Measurements from ENCODE around the gene WDR37. TPM values are rescaled to one million over a fixed set of nuclear protein-coding genes. Genes with fewer than 3 reads are reported as not detected.
"Not testable (repeated sequence)": the region's sequence is repeated elsewhere in the genome, so short reads cannot be mapped to it uniquely, and the experiment has no call there.

The WDR37 gene, protein sequence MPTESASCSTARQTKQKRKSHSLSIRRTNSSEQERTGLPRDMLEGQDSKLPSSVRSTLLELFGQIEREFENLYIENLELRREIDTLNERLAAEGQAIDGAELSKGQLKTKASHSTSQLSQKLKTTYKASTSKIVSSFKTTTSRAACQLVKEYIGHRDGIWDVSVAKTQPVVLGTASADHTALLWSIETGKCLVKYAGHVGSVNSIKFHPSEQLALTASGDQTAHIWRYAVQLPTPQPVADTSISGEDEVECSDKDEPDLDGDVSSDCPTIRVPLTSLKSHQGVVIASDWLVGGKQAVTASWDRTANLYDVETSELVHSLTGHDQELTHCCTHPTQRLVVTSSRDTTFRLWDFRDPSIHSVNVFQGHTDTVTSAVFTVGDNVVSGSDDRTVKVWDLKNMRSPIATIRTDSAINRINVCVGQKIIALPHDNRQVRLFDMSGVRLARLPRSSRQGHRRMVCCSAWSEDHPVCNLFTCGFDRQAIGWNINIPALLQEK
- 10.9 to 15.5 TPM (median 12.4 TPM) in 3 replicates for total RNA-seq
- long read RNA-seq, partial matches to known transcripts: 0 of 3 reads
- long read RNA-seq, other reads (novel, unspliced or antisense): 3 of 3 reads

DNA sequence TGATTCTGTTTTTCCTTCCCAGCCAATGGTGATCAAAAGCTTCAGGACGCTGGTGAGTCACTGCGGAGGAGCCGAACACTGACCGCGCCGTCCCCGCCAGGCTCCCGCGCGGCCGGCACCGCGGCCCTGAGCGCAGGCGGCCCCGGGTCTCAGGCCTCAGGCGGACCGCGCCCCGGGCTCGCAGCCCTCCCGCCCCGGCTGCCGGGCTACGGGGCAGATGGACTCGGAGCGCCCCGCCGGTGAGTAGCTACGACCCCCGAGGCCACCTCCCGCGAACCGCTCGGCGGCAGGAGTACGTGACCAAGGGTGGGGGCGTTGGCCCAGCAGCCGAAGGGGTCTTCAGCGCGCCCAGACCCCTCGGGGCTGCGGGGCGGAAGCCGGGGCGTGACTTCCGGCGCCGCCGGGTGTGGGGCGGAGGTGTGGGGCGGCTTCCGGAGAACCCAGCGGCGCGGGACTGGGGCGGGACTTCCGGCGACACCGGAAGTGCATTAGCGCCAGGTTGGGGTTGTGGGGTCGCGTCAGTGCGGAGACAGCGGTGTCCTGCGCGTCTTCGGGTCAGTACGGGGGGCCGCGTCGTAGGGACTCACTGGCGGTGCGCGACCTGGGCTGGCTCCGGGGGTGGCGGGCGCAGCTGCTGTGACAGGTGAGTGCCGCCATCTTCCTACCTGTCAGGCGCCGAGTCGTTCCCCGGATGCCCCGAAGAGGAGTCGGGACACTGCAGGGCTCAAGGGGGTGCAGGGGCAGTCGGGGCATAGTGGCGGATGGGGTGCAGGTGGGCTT is at the start of gene WDR37:
Gene WDR37, plus strand, starts transcription at position 60 of the 780 bp plus-strand sequence. CDS start 15,771 bp downstream, outside the sequence.
- Mint-ChIP-seq H3K9me3 (ENCODE audit: low read depth) (no peaks in the 10 kb centered on the region), H3K4me1 (ENCODE audit: low read depth) (peaks cover 59% of the 10 kb centered on the region), H3K36me3 (ENCODE audit: low read depth) (no peaks in the 10 kb centered on the region), H3K4me3 (ENCODE audit: unreplicated experiment) (peak within 1 kb of the TSS; percentile 96), H3K27ac (ENCODE audit: unreplicated experiment) (peak within 1 kb of the TSS; percentile 98), H3K27me3 (ENCODE audit: low read depth) (no peaks in the 10 kb centered on the region)
- DNase-seq (ENCODE audit: low spot score): peak; percentile 96
- TF ChIP-seq, protein P1, sequence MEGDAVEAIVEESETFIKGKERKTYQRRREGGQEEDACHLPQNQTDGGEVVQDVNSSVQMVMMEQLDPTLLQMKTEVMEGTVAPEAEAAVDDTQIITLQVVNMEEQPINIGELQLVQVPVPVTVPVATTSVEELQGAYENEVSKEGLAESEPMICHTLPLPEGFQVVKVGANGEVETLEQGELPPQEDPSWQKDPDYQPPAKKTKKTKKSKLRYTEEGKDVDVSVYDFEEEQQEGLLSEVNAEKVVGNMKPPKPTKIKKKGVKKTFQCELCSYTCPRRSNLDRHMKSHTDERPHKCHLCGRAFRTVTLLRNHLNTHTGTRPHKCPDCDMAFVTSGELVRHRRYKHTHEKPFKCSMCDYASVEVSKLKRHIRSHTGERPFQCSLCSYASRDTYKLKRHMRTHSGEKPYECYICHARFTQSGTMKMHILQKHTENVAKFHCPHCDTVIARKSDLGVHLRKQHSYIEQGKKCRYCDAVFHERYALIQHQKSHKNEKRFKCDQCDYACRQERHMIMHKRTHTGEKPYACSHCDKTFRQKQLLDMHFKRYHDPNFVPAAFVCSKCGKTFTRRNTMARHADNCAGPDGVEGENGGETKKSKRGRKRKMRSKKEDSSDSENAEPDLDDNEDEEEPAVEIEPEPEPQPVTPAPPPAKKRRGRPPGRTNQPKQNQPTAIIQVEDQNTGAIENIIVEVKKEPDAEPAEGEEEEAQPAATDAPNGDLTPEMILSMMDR (IDR thresholded peaks at IDR 0.05): no peak

DNA sequence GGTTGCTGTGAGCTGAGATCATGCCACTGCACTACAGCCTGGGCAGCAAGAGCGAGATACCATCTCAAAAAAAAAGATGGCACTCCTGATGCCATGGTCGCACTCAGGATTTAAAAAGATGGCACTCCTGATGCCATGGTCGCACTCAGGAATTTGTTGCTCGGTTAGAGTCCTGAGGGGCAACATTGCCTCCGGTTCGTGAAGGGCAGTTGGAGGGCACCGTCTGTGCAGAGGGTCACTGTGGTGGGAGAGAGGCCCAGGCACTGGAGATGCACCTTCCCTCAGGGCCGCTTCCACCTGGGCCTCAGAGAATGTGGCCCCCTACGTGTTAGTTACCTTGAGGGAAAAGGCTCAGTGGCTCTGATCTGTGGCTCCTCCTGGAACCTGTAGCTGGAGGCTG is 49.6 kb upstream of the WDR37 start:
- Mint-ChIP-seq H3K9me3 (ENCODE audit: low read depth) (peaks cover 11% of the 10 kb centered on the region), H3K4me1 (ENCODE audit: low read depth) (no peaks in the 10 kb centered on the region), H3K27me3 (ENCODE audit: low read depth) (no peaks in the 10 kb centered on the region), H3K27ac (ENCODE audit: unreplicated experiment) (no peak overlapping the region), H3K36me3 (ENCODE audit: low read depth) (peaks cover 60% of the 10 kb centered on the region), H3K4me3 (ENCODE audit: unreplicated experiment) (no peak overlapping the region)
- no peak for DNase-seq (ENCODE audit: low spot score)
- TF ChIP-seq, protein P1 (IDR thresholded peaks at IDR 0.05): no peak

DNA sequence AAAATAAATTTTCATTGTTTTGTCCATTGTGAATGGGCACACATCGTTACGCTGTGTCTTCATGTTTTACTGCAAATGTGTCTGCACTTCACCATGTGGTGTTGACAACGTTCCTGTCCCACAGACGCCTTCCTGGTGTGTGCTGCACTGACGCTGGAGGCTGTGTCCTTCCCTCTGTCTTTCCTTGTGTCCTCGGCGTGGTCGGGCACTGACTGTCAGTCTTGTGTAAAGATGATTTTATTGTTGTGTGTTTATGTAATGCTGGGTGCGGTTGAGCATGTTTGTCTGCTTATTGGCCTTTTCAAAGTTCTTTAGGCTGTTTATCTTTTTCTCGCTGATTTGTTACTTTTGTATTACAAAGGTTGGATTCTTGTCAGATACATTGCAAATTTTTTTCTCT is 48.6 kb upstream of the WDR37 start:
- Mint-ChIP-seq H3K27me3 (ENCODE audit: low read depth) (no peaks in the 10 kb centered on the region), H3K4me1 (ENCODE audit: low read depth) (no peaks in the 10 kb centered on the region), H3K9me3 (ENCODE audit: low read depth) (peaks cover 4% of the 10 kb centered on the region), H3K4me3 (ENCODE audit: unreplicated experiment) (no peak overlapping the region), H3K36me3 (ENCODE audit: low read depth) (peaks cover 63% of the 10 kb centered on the region), H3K27ac (ENCODE audit: unreplicated experiment) (no peak overlapping the region)
- TF ChIP-seq, protein P1 (IDR thresholded peaks at IDR 0.05): no peak
- no peak for DNase-seq (ENCODE audit: low spot score)

DNA sequence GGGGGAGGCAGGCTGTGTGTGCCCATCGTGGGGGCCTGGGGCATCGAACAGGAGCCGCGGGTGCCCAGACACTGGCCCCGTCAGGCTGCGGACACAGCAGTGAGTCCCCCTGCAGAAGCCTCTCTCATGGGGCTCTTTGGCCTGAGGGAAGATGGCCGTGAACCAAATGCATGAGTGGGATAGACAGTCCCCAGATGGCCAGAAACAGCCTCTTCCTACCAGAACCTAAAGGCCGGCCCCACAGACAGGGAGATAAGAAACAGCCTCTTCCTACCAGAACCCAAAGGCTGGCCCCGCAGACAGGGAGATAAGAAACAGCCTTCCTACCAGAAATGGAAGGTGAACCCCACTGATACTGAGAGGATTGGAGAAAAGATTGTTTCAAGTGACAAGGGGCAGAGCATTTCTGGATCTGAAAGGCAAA is 47.1 kb upstream of the WDR37 start:
- DNase-seq (ENCODE audit: low spot score): no peak
- no peaks in the 10 kb centered on the region for H3K27me3 Mint-ChIP-seq (ENCODE audit: low read depth)
- H3K4me1 Mint-ChIP-seq (ENCODE audit: low read depth): no peaks in the 10 kb centered on the region
- H3K27ac Mint-ChIP-seq (ENCODE audit: unreplicated experiment): no peak overlapping the region
- peaks cover 57% of the 10 kb centered on the region for H3K36me3 Mint-ChIP-seq (ENCODE audit: low read depth)
- no peak overlapping the region for H3K4me3 Mint-ChIP-seq (ENCODE audit: unreplicated experiment)
- TF ChIP-seq, protein P1 (IDR thresholded peaks at IDR 0.05): no peak
- no peaks in the 10 kb centered on the region for H3K9me3 Mint-ChIP-seq (ENCODE audit: low read depth)

DNA sequence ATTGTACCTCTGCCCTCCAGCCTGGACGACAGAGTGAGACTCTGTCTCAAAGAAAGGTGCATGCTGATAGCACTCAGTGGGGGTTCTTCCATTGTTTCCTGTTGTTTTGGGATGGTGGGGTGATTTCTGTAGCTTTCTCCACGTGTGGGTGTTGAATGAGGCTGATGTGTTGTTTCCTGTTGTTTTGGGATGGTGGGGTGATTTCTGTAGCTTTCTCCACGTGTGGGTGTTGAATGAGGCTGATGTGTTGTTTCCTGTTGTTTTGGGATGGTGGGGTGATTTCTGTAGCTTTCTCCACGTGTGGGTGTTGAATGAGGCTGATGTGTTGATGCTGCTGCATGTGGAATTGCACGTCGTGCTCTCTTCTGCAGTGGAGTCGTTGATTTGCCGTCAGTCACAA is 46.2 kb upstream of the WDR37 start:
- not testable (repeated sequence) for DNase-seq (ENCODE audit: low spot score); H3K9me3 Mint-ChIP-seq (ENCODE audit: low read depth); H3K4me1 Mint-ChIP-seq (ENCODE audit: low read depth); H3K27ac Mint-ChIP-seq (ENCODE audit: unreplicated experiment); H3K4me3 Mint-ChIP-seq (ENCODE audit: unreplicated experiment); H3K27me3 Mint-ChIP-seq (ENCODE audit: low read depth)
- H3K36me3 Mint-ChIP-seq (ENCODE audit: low read depth): peaks cover 64% of the 10 kb centered on the region
